Measurements from ENCODE around the gene SPATS2L. TPM values are rescaled to one million over a fixed set of nuclear protein-coding genes. Genes with fewer than 3 reads are reported as not detected.

The SPATS2L gene
- total RNA-seq, 1 donor from 2014 or later = 82.3 TPM

GRCh38 chr2:200286578-200286977, 19.9 kb upstream of the SPATS2L start:
- DNase-seq (ENCODE audit: low spot score) = no peak
- ATAC-seq = no peak
- intact Hi-C loops (cut with DNase I) = no loop called here

DNA sequence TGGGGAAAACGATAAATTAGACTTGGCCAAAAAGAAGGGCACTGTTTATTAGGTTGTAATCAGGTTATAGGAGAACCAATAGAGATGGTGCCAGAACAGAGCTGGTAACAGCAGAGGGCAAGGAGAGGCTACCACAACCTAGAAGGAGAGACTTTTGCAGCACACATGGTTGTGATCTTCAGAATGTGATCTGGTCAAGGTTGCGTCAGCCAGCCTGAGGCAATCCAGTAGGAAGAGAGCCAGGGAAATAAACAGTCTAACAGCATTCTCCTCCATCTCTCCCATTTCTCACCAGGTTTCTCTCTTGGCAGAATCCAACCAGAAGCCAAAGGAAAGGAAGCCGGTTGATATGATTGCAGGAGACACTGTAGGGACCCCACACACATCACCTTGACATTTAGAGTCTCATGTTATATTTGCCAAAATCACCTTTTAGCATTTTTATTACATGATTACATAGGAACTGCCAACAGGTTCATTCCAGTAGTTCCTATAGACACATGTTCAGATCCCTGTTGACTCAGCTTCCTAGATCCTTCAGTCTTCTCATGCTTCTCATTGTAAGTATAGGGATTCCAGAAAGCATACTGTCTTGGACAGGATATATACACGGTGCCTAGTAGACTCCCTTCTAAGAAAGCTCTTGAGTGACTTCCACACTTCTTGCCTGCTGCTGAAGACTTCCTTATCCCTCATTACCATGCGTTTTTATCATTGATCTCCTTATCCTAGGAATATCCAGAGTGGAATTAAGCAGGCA, 17.6 kb upstream of the SPATS2L start:
- DNase-seq (ENCODE audit: low spot score) (no peak), ATAC-seq (peak; percentile 96)
- intact Hi-C loops (cut with DNase I) = no loop called here

GRCh38 chr2:200296118-200296517, 10.4 kb upstream of the SPATS2L start:
- intact Hi-C loops (cut with DNase I) = no loop called here
- ATAC-seq = no peak
- DNase-seq (ENCODE audit: low spot score) = no peak

GRCh38 chr2:200297100-200297499, 9.4 kb upstream of the SPATS2L start:
- no peak for DNase-seq (ENCODE audit: low spot score)
- intact Hi-C loops (cut with DNase I) = no loop called here
- ATAC-seq = no peak

- intact Hi-C loops (cut with DNase I) = no loop called here
- no peak for DNase-seq (ENCODE audit: low spot score)
- peak; percentile 72 for ATAC-seq
These were observed 8.5 kb upstream of the SPATS2L start for GRCh38 chr2:200297989-200298388.

GRCh38 chr2:200298816-200299215, 7.7 kb upstream of the SPATS2L start:
- intact Hi-C loops (cut with DNase I) = no loop called here

GRCh38 chr2:200300065-200300464, 6.4 kb upstream of the SPATS2L start:
- intact Hi-C loops (cut with DNase I) = no loop called here
- no peak for DNase-seq (ENCODE audit: low spot score)

More at GRCh38 chr2:200298816-200299215, 7.7 kb upstream of the SPATS2L start:
- DNase-seq (ENCODE audit: low spot score) = no peak
- no peak for ATAC-seq

DNA sequence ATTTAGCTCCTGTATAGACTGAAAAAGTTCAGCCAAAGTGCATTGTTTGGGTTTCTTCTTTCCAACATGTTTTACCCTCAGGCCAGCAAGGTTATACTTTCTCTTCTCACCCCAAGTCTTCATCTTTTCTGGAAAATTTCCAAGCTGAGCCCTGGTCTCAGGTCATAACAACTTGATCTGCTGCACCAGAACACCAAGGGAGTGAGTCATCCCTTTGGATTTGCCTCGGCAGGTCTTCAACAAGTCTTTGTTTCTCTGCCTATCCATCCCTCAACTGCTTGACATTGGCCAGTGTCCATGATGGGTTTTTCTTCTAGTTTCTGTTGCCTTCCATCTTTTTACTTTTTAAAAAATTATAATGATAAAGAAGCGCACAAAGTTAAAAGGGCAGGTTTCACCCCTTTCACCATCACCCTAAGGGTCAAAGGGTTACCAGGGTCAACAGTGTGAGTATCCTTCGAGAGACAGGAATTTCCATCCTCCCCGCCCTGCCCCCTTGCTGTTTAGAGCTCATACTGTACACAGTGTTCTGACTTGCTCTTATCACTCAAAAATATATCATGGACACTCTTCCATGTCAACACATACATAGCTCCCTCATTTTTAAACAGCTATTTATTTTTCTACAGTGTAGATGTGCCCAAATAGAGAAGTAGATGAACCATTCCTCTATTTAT, 5.7 kb upstream of the SPATS2L start:
- ATAC-seq (peak; percentile 72), DNase-seq (ENCODE audit: low spot score) (no peak)
- intact Hi-C loops (cut with DNase I) = no loop called here

More at GRCh38 chr2:200300065-200300464, 6.4 kb upstream of the SPATS2L start:
- no peak for ATAC-seq

DNA sequence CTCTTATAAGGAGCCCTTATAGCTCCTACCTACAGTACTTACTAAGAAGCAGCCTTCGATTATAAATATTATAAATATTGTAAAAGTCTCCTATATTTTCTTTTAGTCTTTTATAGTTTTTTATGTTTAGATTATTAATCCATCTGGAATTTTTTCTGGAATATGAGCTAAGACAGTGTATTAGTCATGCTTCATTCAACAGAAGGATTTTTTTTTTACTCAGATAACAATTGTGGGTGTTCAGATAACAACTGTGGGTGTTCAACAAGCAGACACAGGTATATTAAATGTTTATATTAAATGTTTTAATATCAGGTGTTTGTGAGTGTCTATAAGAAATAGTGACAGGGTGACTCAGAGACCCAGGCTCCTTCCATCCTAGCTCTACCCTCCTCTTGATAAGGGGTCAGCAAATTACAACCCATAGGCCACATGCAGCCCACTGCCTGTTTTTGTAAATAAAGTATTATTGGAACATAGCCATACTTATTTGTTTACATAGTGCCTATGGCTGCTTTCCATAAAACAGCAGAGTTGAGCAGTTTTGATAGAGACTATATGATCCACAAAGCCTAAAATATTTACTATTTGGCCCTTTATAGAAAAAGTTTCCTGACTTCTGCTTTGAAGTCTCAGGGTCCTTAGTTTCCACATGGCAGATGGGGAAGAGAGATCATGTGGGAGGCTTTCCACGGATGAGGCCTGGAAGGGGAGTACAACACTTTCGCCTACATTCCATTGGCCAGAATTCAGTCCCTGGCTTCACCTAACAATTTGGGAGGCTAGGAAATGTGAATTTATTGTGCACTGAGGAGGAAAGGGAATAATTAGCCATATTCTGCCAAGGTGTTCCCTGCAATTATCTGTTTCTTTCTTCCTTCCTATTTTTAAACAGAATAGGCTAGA, 4.3 kb upstream of the SPATS2L start:
- DNase-seq (ENCODE audit: low spot score) (no peak), ATAC-seq (no peak)
- intact Hi-C loops (cut with DNase I) = no loop called here

DNA sequence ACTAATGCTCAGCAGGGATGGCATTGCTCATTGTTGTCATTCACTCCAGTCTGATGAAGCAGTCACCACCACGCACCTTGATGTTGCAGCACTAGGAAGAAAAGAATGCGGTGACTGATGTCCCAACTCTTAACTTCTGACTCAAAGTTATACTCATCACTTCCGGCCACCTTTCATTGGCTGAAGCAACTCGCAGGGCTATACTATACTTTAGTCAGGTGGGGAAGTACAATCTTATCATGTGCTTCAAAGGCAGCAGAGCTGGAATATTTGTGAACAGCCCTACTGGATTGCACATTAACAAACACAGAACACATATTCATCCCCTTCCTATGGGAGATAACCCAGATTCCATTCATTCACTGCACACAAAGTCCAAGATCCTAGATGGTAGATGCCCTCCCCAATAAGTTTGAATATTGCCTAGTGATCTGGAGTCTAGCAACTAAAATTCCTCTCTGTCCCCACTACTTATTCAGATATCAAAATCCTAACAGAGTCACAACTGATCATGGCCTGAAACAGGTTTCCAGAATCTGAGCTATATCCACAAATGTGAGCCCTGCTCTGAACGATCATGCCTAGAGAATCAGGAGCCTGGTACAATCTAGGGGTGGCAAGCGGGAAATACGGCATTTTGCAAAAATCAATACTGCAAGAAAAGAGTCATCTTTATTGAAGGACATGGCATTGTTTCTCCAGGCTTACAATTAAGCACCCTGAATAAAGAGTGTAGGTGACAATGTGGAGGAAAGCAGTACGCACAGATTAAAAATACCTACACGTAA, 3.4 kb upstream of the SPATS2L start:
- intact Hi-C loops (cut with DNase I) = no loop called here
- ATAC-seq = no peak
- no peak for DNase-seq (ENCODE audit: low spot score)

GRCh38 chr2:200305797-200306195, 697 bp upstream of the SPATS2L start:
- ATAC-seq (peak; percentile 58), DNase-seq (ENCODE audit: low spot score) (peak; percentile 71)
- intact Hi-C loops (cut with DNase I) = no loop called here

GRCh38 chr2:200306931-200307723, 634 bp downstream of the SPATS2L start:
- ATAC-seq = peak; percentile 42
- intact Hi-C loops (cut with DNase I) = no loop called here
- DNase-seq (ENCODE audit: low spot score) = peak; percentile 70

DNA sequence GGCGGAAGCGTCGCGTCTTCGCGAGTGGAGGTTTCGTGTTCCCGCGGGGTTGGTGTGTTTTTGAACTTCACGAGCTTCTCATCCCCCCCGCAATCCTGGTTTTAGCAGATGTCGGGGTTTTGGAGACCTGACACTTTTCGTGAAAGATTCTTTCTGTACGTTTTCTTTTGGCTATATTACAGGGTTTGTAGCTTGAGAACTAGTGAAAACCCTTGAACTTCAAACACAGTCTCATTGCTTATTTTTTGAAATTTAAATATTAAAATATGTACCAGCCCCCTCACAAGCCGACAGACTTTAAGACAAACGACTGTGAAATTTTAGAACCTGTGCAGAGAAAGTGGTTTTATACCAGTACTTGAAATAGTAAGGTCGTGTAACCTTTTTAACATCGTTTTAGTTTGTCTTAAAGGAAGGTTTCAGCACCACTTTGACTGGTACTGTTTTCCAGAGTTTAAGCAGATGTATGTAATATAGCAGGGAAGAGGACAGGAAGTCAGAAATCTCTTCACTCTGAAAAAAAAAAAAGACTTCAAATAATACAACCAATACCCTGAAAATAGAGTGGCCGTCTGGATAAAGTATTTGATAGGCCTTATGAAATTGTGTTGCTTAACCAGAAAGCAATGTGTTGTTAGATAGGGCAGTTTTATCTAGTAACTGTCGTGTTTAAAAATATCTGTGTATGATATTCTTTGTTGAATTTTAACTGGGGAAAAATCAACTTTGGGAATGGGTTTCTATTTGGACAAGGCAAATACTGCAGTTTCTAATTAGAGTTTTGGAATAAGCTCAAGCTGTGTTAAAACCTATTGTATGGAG, 1.4 kb downstream of the SPATS2L start:
- intact Hi-C loops (cut with DNase I) = no loop called here

DNA sequence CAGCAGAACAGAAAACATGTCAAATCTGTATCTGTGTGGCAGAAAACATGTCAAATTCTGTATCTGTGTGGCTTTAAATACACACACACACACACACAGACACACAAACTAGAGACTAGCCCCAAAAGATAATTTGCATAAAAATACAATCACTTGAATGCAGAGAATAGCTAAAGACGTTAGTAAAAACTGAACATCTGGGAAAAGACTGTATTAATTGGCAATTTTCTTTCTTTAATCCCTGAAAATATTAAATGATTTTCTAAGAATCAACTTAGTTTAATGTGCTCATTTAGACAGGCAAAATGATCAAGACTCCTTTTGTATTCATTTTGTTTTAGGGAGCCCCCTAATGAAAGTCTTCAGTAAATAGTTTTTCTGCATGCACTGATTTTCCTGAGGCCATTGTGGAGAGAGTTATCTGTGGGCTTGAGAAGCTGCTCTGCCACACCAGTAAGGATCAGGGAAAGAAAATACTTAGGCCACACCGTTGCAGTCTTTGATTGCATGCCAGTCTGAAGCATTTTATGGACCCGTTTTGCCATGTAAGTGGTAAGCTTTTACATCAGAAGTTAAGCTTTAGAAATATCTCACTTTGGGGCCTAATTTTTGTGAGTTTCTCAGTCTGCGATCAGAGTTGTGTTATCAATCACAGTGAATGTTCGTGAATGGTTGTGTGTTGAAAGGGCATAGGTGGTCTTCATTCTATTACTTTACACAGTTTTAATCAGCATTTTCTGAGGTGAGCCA, 2.2 kb downstream of the SPATS2L start:
- ATAC-seq (no peak), DNase-seq (ENCODE audit: low spot score) (no peak)
- intact Hi-C loops (cut with DNase I) = no loop called here

More for the DNA sequence above, 1.4 kb downstream of the SPATS2L start:
- DNase-seq (ENCODE audit: low spot score) (no peak), ATAC-seq (no peak)

GRCh38 chr2:200309296-200310049, 3.0 kb downstream of the SPATS2L start:
- intact Hi-C loops (cut with DNase I) = no loop called here
- ATAC-seq (no peak), DNase-seq (ENCODE audit: low spot score) (no peak)

DNA sequence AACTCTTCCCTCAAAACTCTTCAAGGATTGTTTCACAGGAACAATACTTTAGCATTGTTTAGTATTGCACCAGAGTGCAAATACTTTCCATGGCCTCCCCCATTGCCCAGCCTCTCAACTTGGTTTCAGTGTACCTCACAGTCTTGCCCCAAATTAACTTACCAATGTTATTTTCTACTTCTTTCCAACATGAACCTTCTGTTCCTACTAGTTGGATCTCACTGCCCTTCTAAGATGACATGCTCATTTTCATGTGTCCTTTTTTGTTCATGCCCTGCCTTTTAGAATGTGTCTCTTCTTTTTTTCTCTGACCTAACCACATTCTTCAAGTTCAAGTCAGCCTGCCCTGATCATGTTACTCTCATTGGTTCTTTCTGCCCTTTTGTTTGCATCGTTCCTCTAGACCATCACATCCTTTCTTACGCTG, 4.1 kb downstream of the SPATS2L start:
- intact Hi-C loops (cut with DNase I) = no loop called here
- DNase-seq (ENCODE audit: low spot score) (no peak), ATAC-seq (no peak)
